Lower lobe of right lung (tissue), 2 donors: ENCODE measurements around the gene SBF2. TPM values are rescaled to one million over a fixed set of nuclear protein-coding genes. Genes with fewer than 3 reads are reported as not detected.

Experiments used
- ATAC-seq, 2 donors: fragments of 200-7000 bp; cut with Tn5 transposase; one replicate each; pipeline ENCODE4 v1.9.1; 2020 to 2022; ENCODE audit warnings: mild to moderate bottlenecking in 2 of 2, moderate library complexity in 2 of 2
- DNase-seq: peaks from one replicate; pipeline ENCODE4 v3.0.0-alpha.2; 2020
- H3K27ac ChIP-seq: fragments of 200-600 bp; one replicate; pipeline ENCODE4 v1.8.0; 2022
- H3K27me3 ChIP-seq: fragments of 200-600 bp; one replicate; pipeline ENCODE4 v1.8.0; 2022; ENCODE audit warnings: low read depth
- H3K36me3 ChIP-seq: fragments of 200-600 bp; one replicate; pipeline ENCODE4 v1.8.0; 2022; ENCODE audit warnings: mild to moderate bottlenecking
- H3K4me1 ChIP-seq: fragments of 200-600 bp; one replicate; pipeline ENCODE4 v1.8.0; 2022
- H3K4me3 ChIP-seq: fragments of 200-600 bp; one replicate; pipeline ENCODE4 v1.8.0; 2022; ENCODE audit warnings: mild to moderate bottlenecking
- H3K9me3 ChIP-seq: fragments of 200-600 bp; one replicate; pipeline ENCODE4 v1.8.0; 2022
- CTCF ChIP-seq: fragments of 200-600 bp; IDR thresholded peaks from one replicate; pipeline ENCODE4 v1.8.0; 2022; ENCODE audit warnings: antibody characterized with exemption, mild to moderate bottlenecking
- intact Hi-C: fragments of 100-400 bp; cut with DNase I; formaldehyde crosslinking; loops from one replicate; pipeline ENCODE4 v1.11.0; 2022
- total RNA-seq: library from RNA; stranded (reverse); fragmentation: NEBNext Ultra II Directional; extraction: Animal tissue kit (Norgen Biotek cat#: 25700); gene quantifications from one replicate; pipeline ENCODE4 v1.2.1, GENCODE V29; 2021
- donor health status: DM: no; HTN: yes; CAD: no; lungs with severe emphysema.

Gene SBF2
- total RNA-seq, 1 donor from 2014 or later: 41.3 TPM

- intact Hi-C loops: no loop called here
- no peak for ATAC-seq
- no peaks in the 10 kb centered on the region for H3K4me1 ChIP-seq
- DNase-seq: no peak
- peaks cover 21% of the 10 kb centered on the region for H3K36me3 ChIP-seq
- no peak for TF ChIP-seq CTCF
- H3K9me3 ChIP-seq: no peaks in the 10 kb centered on the region
- no peak overlapping the region for H3K4me3 ChIP-seq
- H3K27ac ChIP-seq: no peak overlapping the region
- H3K27me3 ChIP-seq: no peaks in the 10 kb centered on the region
Observed at GRCh38 chr11:9776203-9776602, 517.8 kb downstream of the SBF2 start.

DNA sequence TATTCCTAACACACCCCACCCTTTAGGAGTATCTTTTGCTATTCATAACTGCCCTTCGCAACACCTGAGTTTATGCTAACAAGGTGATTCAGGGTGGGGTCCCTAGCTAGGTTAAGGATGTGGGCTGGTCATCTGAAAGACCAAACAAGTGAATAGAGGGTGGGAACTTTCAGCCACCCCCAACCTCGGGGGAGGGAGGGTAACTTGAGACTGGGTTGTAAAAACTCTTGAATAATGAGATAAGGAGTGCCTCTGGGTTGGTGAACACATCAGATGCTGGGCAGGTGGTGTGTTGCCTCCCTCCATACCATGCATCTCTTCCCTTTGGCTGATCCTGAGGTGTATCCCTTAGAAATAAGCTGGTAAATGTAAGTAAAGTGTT, 518.6 kb downstream of the SBF2 start:
- H3K4me3 ChIP-seq: no peak overlapping the region
- peaks cover 13% of the 10 kb centered on the region for H3K36me3 ChIP-seq
- TF ChIP-seq CTCF: no peak
- no peaks in the 10 kb centered on the region for H3K27me3 ChIP-seq
- H3K27ac ChIP-seq: no peak overlapping the region
- intact Hi-C loops: no loop called here
- no peaks in the 10 kb centered on the region for H3K9me3 ChIP-seq
- ATAC-seq (peak in 1 of 2 donors; percentile 9), DNase-seq (no peak)
- no peaks in the 10 kb centered on the region for H3K4me1 ChIP-seq

GRCh38 chr11:9774591-9775397, 519.2 kb downstream of the SBF2 start:
- H3K27ac ChIP-seq: no peak overlapping the region
- H3K4me3 ChIP-seq: no peak overlapping the region
- H3K9me3 ChIP-seq: no peaks in the 10 kb centered on the region
- no peak for DNase-seq
- intact Hi-C loops: no loop called here
- no peak for TF ChIP-seq CTCF
- H3K4me1 ChIP-seq: no peaks in the 10 kb centered on the region
- no peak for ATAC-seq
- H3K36me3 ChIP-seq: peaks cover 7% of the 10 kb centered on the region
- H3K27me3 ChIP-seq: no peaks in the 10 kb centered on the region

DNA sequence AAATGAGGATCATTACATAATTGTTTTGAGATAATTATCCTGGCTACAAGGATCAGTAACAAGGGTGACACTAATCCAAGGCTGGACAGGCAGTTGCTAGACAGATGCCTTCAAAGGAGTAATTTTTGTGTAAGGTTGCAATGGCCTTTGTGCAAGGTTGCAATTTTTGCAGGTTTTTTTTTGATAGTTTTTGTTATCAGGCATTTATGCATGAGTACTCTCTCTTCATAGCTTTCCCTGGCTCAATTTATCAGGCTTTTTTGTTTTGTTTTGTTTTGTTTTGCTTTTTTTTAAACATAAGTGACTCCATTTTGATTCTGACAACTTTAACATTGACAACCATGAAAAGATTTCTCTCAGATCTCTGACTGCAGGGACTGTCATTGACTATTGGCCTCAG, 519.9 kb downstream of the SBF2 start:
- H3K27me3 ChIP-seq: no peaks in the 10 kb centered on the region
- TF ChIP-seq CTCF: no peak
- no peak overlapping the region for H3K4me3 ChIP-seq
- DNase-seq (no peak), ATAC-seq (no peak)
- H3K4me1 ChIP-seq: no peaks in the 10 kb centered on the region
- no peaks in the 10 kb centered on the region for H3K9me3 ChIP-seq
- H3K36me3 ChIP-seq: no peaks in the 10 kb centered on the region
- no peak overlapping the region for H3K27ac ChIP-seq
- intact Hi-C loops: no loop called here

- Histone ChIP-seq H3K4me3 (no peak overlapping the region), H3K36me3 (no peaks in the 10 kb centered on the region), H3K4me1 (no peaks in the 10 kb centered on the region), H3K27ac (no peak overlapping the region), H3K9me3 (no peaks in the 10 kb centered on the region), H3K27me3 (no peaks in the 10 kb centered on the region)
- ATAC-seq: no peak
- DNase-seq: no peak
- intact Hi-C loops: no loop called here
- no peak for TF ChIP-seq CTCF
Observed at GRCh38 chr11:9773524-9773923, 520.5 kb downstream of the SBF2 start.
